K562 (cell line): ENCODE results near the gene ECSIT. TPM values are rescaled to one million over a fixed set of nuclear protein-coding genes. Genes with fewer than 3 reads are reported as not detected.

Source experiments
- CCAR2 ChIP-seq: fragments of 200-400 bp; formaldehyde crosslinking; IDR thresholded peaks from 2 replicates; pipeline ENCODE4 v1.6.1; 2017; ENCODE audit warnings: mild to moderate bottlenecking, low read depth, low read length
- DDX20 ChIP-seq: fragments of 450-650 bp; IDR thresholded peaks from 2 replicates; pipeline ENCODE4 v1.6.1; 2016; ENCODE audit warnings: missing genetic modification characterization, low read depth, mild to moderate bottlenecking, missing compliant biosample characterization, moderate library complexity
- EHMT2 ChIP-seq: fragments of 450-650 bp; IDR thresholded peaks from 2 replicates; pipeline ENCODE4 v1.6.1; 2018; ENCODE audit warnings: antibody characterized with exemption
- FOSL1 ChIP-seq: fragments of 200-800 bp; sonication (Bioruptor generic); conservative IDR thresholded peaks from 2 replicates; pipeline ENCODE4 v1.6.1; 2016; ENCODE audit warnings: missing genetic modification characterization, missing compliant biosample characterization
- LCOR ChIP-seq: sonication (generic); formaldehyde crosslinking; IDR thresholded peaks from 2 replicates; pipeline ENCODE4 v1.8.0; 2022; ENCODE audit warnings: mild to moderate bottlenecking, missing genetic modification reagents
- PPARD ChIP-seq: fragments of 250-450 bp; sonication (Bioruptor Pico); IDR thresholded peaks from 2 replicates; pipeline ENCODE4 v1.8.0; 2022; ENCODE audit warnings: inconsistent platforms, mild to moderate bottlenecking, moderate library complexity
- ZNF318 ChIP-seq, 2 experiments: fragments of 450-650 bp; IDR thresholded peaks; 2 replicates each; pipeline ENCODE4 v1.6.1; 2016; ENCODE audit warnings: mild to moderate bottlenecking in 2 of 2, borderline replicate concordance in 1 of 2, low read depth in 1 of 2, moderate library complexity in 1 of 2
- polyA plus RNA-seq, 8 experiments: library from polyadenylated mRNA; depleted of rRNA in 4 of 8; stranded (reverse) in 5 of 8; unstranded in 3 of 8; fragments of >200 nt; fragmentation: Nextera tagmentation in 2 of 8; fragmentation: Illumina TruSeq in 1 of 8; extraction: Ambion mirVana in 2 of 8; extraction: Trizol in 1 of 8; gene quantifications; 2 replicates each; pipeline versions ENCODE4 v1.2.1 to v1.2.3, GENCODE V29; 2011 to 2014; ENCODE audit warnings: inconsistent platforms in 1 of 8, missing spikeins in 1 of 8
- total RNA-seq, 7 experiments: library from RNA; depleted of rRNA in 6 of 7; stranded (reverse); fragments of >200 nt in 6 of 7; fragmentation: Illumina TruSeq in 2 of 7; extraction: Trizol in 2 of 7; gene quantifications; 2 replicates each; pipeline versions ENCODE4 v1.2.1 to v1.2.3, GENCODE V29; 2011 to 2021; ENCODE audit warnings: low replicate concordance in 1 of 7
- TF ChIP-seq, protein P1 (sequence below): fragments of 450-650 bp; IDR thresholded peaks from 2 replicates; pipeline ENCODE4 v1.6.1; 2016; ENCODE audit warnings: missing biosample characterization, missing genetic modification characterization
- TF ChIP-seq, protein P2 (sequence below): fragments of 450-650 bp; formaldehyde crosslinking; IDR thresholded peaks from 2 replicates; pipeline ENCODE4 v1.4.0; 2022; ENCODE audit warnings: mild to moderate bottlenecking, moderate library complexity
- TF ChIP-seq, protein P3 (sequence below): sonication (generic); formaldehyde crosslinking; IDR thresholded peaks from 2 replicates; pipeline ENCODE4 v1.8.1; 2023; ENCODE audit warnings: mild to moderate bottlenecking, missing genetic modification reagents

The ECSIT gene
- total and polyA plus RNA-seq, 9 of the 15 experiments (the other 6 are each of a cell fraction or from before 2014, with no cell fraction given) = 1.1 to 82.5 (median 43.9) TPM

GRCh38 chr19:11554160-11554559 lies 25.2 kb upstream of the ECSIT start (continued):
- TF ChIP-seq ZNF318 (IDR thresholded peaks at IDR 0.05; ENCODE audit: borderline replicate concordance in 1 of 2, low read depth in 1 of 2) (no peak), CCAR2 (no peak), FOSL1 (tag) (no peak), EHMT2 (no peak), LCOR (no peak), PPARD (CRISPR knock-in tag) (no peak), DDX20 (tag) (no peak)
- TF ChIP-seq, protein P1, sequence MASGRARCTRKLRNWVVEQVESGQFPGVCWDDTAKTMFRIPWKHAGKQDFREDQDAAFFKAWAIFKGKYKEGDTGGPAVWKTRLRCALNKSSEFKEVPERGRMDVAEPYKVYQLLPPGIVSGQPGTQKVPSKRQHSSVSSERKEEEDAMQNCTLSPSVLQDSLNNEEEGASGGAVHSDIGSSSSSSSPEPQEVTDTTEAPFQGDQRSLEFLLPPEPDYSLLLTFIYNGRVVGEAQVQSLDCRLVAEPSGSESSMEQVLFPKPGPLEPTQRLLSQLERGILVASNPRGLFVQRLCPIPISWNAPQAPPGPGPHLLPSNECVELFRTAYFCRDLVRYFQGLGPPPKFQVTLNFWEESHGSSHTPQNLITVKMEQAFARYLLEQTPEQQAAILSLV (tag) = no peak
- TF ChIP-seq, protein P2, sequence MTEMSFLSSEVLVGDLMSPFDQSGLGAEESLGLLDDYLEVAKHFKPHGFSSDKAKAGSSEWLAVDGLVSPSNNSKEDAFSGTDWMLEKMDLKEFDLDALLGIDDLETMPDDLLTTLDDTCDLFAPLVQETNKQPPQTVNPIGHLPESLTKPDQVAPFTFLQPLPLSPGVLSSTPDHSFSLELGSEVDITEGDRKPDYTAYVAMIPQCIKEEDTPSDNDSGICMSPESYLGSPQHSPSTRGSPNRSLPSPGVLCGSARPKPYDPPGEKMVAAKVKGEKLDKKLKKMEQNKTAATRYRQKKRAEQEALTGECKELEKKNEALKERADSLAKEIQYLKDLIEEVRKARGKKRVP (CRISPR knock-in tag) = no peak
- TF ChIP-seq, protein P3, sequence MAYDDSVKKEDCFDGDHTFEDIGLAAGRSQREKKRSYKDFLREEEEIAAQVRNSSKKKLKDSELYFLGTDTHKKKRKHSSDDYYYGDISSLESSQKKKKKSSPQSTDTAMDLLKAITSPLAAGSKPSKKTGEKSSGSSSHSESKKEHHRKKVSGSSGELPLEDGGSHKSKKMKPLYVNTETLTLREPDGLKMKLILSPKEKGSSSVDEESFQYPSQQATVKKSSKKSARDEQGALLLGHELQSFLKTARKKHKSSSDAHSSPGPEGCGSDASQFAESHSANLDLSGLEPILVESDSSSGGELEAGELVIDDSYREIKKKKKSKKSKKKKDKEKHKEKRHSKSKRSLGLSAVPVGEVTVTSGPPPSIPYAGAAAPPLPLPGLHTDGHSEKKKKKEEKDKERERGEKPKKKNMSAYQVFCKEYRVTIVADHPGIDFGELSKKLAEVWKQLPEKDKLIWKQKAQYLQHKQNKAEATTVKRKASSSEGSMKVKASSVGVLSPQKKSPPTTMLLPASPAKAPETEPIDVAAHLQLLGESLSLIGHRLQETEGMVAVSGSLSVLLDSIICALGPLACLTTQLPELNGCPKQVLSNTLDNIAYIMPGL = no peak
